ENCODE measurements around the gene TOP3A. TPM values are rescaled to one million over a fixed set of nuclear protein-coding genes. Genes with fewer than 3 reads are reported as not detected.
A peak's percentile ranks its signal among the peaks of the same experiment; 100 is the strongest.

Gene TOP3A
- total and polyA plus RNA-seq, 2 of the 13 experiments (the other 11 are each of a cell fraction or from before 2014, with no cell fraction given): 16.9 to 36.8 TPM

DNA sequence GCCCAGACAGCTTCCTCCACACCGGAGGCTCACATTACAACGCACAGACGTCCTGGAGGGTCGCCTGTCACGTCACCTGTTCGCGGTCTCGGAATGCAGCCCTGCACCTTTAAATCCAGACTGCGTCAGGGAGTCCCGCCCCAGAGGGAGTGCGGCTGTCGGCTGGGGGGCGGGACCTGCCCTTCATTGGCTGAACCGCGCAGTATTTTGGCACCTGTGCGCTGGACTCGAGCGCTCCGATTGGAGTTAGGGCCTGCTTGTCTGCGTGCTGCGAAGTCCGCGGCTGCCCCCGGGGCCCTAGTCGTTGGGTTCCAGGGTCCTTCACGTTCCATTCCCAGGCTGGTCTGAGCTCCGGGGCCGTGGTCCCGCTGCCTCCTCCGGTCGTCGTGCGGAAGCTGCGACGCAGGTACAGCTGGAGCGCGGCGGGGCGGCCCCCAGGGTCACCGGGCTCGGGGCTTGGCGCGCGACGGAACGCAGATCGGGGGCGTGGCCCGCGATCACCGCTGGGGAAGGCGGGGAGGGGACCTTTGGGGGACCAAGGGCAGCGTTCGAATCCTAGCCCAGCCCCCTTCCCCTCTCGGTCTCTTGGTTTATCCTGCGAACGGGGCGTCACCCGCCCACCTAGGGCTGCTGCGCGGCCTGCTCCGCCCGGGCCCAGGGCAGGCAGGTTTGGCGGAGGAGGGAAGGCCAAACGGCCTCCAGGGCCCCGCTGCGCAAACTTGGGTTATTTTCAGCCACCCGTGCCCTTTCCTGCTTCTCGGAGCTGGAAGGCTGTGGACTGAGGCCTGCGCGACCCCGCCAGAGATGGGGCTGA is 54.3 kb downstream of the TOP3A start, which contains the start of gene MIEF2 (continued):
- no peak for TF ChIP-seq CEBPZ (IDR thresholded peaks at IDR 0.05; ENCODE audit: low read length)
- TF ChIP-seq, protein P1, sequence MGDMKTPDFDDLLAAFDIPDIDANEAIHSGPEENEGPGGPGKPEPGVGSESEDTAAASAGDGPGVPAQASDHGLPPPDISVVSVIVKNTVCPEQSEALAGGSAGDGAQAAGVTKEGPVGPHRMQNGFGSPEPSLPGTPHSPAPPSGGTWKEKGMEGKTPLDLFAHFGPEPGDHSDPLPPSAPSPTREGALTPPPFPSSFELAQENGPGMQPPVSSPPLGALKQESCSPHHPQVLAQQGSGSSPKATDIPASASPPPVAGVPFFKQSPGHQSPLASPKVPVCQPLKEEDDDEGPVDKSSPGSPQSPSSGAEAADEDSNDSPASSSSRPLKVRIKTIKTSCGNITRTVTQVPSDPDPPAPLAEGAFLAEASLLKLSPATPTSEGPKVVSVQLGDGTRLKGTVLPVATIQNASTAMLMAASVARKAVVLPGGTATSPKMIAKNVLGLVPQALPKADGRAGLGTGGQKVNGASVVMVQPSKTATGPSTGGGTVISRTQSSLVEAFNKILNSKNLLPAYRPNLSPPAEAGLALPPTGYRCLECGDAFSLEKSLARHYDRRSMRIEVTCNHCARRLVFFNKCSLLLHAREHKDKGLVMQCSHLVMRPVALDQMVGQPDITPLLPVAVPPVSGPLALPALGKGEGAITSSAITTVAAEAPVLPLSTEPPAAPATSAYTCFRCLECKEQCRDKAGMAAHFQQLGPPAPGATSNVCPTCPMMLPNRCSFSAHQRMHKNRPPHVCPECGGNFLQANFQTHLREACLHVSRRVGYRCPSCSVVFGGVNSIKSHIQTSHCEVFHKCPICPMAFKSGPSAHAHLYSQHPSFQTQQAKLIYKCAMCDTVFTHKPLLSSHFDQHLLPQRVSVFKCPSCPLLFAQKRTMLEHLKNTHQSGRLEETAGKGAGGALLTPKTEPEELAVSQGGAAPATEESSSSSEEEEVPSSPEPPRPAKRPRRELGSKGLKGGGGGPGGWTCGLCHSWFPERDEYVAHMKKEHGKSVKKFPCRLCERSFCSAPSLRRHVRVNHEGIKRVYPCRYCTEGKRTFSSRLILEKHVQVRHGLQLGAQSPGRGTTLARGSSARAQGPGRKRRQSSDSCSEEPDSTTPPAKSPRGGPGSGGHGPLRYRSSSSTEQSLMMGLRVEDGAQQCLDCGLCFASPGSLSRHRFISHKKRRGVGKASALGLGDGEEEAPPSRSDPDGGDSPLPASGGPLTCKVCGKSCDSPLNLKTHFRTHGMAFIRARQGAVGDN (CRISPR knock-in tag; IDR thresholded peaks at IDR 0.05): peak; percentile 90
- TF ChIP-seq ZSCAN25 (CRISPR knock-in tag; IDR thresholded peaks at IDR 0.05): peak; percentile 69
- 0 out of 2 replicates have a peak, but pooled peaks have one; percentile 53 for TF ChIP-seq HNRNPL (IDR thresholded peaks at IDR 0.05; ENCODE audit: low read depth, low read length)
- TF ChIP-seq, protein P2, sequence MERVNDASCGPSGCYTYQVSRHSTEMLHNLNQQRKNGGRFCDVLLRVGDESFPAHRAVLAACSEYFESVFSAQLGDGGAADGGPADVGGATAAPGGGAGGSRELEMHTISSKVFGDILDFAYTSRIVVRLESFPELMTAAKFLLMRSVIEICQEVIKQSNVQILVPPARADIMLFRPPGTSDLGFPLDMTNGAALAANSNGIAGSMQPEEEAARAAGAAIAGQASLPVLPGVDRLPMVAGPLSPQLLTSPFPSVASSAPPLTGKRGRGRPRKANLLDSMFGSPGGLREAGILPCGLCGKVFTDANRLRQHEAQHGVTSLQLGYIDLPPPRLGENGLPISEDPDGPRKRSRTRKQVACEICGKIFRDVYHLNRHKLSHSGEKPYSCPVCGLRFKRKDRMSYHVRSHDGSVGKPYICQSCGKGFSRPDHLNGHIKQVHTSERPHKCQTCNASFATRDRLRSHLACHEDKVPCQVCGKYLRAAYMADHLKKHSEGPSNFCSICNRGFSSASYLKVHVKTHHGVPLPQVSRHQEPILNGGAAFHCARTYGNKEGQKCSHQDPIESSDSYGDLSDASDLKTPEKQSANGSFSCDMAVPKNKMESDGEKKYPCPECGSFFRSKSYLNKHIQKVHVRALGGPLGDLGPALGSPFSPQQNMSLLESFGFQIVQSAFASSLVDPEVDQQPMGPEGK (CRISPR knock-in tag; IDR thresholded peaks at IDR 0.05): peak; percentile 87
- no peak for TF ChIP-seq SMARCE1 (IDR thresholded peaks at IDR 0.05; ENCODE audit: borderline replicate concordance)
- TF ChIP-seq ZBTB7A (CRISPR knock-in tag; IDR thresholded peaks at IDR 0.05): peak; percentile 83; the same call in 1 of the 2 replicates
- peak; percentile 81; the same call in 1 of the 2 replicates for TF ChIP-seq ZNF234 (CRISPR knock-in tag; conservative IDR thresholded peaks at IDR 0.05)
- TF ChIP-seq PITX1 (CRISPR knock-in tag; IDR thresholded peaks at IDR 0.05): peak; percentile 62
- 0 out of 2 replicates have a peak, but pooled peaks have one; percentile 38 for TF ChIP-seq ZNF441 (CRISPR knock-in tag; IDR thresholded peaks at IDR 0.05; ENCODE audit: borderline replicate concordance)
- TF ChIP-seq, protein P3, sequence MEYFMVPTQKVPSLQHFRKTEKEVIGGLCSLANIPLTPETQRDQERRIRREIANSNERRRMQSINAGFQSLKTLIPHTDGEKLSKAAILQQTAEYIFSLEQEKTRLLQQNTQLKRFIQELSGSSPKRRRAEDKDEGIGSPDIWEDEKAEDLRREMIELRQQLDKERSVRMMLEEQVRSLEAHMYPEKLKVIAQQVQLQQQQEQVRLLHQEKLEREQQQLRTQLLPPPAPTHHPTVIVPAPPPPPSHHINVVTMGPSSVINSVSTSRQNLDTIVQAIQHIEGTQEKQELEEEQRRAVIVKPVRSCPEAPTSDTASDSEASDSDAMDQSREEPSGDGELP (IDR thresholded peaks at IDR 0.05; ENCODE audit: borderline replicate concordance, low read depth): peak; percentile 79; the same call in 1 of the 2 replicates
- TF ChIP-seq HNRNPLL (IDR thresholded peaks at IDR 0.05; ENCODE audit: low read depth, low read length, poor library complexity, severe bottlenecking): peak; percentile 83
- TF ChIP-seq, protein P4, sequence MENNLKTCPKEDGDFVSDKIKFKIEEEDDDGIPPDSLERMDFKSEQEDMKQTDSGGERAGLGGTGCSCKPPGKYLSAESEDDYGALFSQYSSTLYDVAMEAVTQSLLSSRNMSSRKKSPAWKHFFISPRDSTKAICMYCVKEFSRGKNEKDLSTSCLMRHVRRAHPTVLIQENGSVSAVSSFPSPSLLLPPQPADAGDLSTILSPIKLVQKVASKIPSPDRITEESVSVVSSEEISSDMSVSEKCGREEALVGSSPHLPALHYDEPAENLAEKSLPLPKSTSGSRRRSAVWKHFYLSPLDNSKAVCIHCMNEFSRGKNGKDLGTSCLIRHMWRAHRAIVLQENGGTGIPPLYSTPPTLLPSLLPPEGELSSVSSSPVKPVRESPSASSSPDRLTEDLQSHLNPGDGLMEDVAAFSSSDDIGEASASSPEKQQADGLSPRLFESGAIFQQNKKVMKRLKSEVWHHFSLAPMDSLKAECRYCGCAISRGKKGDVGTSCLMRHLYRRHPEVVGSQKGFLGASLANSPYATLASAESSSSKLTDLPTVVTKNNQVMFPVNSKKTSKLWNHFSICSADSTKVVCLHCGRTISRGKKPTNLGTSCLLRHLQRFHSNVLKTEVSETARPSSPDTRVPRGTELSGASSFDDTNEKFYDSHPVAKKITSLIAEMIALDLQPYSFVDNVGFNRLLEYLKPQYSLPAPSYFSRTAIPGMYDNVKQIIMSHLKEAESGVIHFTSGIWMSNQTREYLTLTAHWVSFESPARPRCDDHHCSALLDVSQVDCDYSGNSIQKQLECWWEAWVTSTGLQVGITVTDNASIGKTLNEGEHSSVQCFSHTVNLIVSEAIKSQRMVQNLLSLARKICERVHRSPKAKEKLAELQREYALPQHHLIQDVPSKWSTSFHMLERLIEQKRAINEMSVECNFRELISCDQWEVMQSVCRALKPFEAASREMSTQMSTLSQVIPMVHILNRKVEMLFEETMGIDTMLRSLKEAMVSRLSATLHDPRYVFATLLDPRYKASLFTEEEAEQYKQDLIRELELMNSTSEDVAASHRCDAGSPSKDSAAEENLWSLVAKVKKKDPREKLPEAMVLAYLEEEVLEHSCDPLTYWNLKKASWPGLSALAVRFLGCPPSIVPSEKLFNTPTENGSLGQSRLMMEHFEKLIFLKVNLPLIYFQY (CRISPR knock-in tag; IDR thresholded peaks at IDR 0.05; ENCODE audit: borderline replicate concordance): no peak; the same call in 1 of the 2 replicates

All from HepG2 (cell line).